ENCODE measurements around the gene EIF2AK3.

Gene EIF2AK3

GRCh38 chr2:88530081-88530480, 97.2 kb downstream of the EIF2AK3 start:
- Histone ChIP-seq H3K27me3 (ENCODE audit: control insufficient read depth, insufficient read depth, low read length) (no peaks in the 10 kb centered on the region), H3K4me1 (ENCODE audit: control insufficient read depth, low read depth, low read length) (peaks cover 3% of the 10 kb centered on the region), H3K9me3 (ENCODE audit: control insufficient read depth, low read depth, low read length) (no peaks in the 10 kb centered on the region), H3K27ac (ENCODE audit: low read length) (no peak overlapping the region), H3K36me3 (ENCODE audit: control insufficient read depth, low read depth, low read length) (no peaks in the 10 kb centered on the region), H3K9ac (ENCODE audit: low read length) (no peak overlapping the region), H3K4me3 (ENCODE audit: low read length) (no peak overlapping the region)

- no peak overlapping the region for H3K27ac ChIP-seq (ENCODE audit: low read length)
- H3K4me3 ChIP-seq (ENCODE audit: low read length) = no peak overlapping the region
- H3K27me3 ChIP-seq (ENCODE audit: control insufficient read depth, insufficient read depth, low read length) = peaks cover 6% of the 10 kb centered on the region
- H3K9ac ChIP-seq (ENCODE audit: low read length) = no peak overlapping the region
- H3K9me3 ChIP-seq (ENCODE audit: control insufficient read depth, low read depth, low read length) = no peaks in the 10 kb centered on the region
- no peaks in the 10 kb centered on the region for H3K36me3 ChIP-seq (ENCODE audit: control insufficient read depth, low read depth, low read length)
- H3K4me1 ChIP-seq (ENCODE audit: control insufficient read depth, low read depth, low read length) = peaks cover 17% of the 10 kb centered on the region
Observed at GRCh38 chr2:88521445-88522073, 105.7 kb downstream of the EIF2AK3 start.

- Histone ChIP-seq H3K27ac (ENCODE audit: low read length) (no peak overlapping the region), H3K36me3 (ENCODE audit: control insufficient read depth, low read depth, low read length) (no peaks in the 10 kb centered on the region), H3K9ac (ENCODE audit: low read length) (no peak overlapping the region), H3K4me1 (ENCODE audit: control insufficient read depth, low read depth, low read length) (peaks cover 14% of the 10 kb centered on the region), H3K27me3 (ENCODE audit: control insufficient read depth, insufficient read depth, low read length) (peaks cover 11% of the 10 kb centered on the region), H3K4me3 (ENCODE audit: low read length) (no peak overlapping the region), H3K9me3 (ENCODE audit: control insufficient read depth, low read depth, low read length) (no peaks in the 10 kb centered on the region)
Observed at GRCh38 chr2:88517759-88518201, 109.5 kb downstream of the EIF2AK3 start.
